Left colon (tissue), 2 donors: ENCODE results near the gene BORCS5. TPM values are rescaled to one million over a fixed set of nuclear protein-coding genes. Genes with fewer than 3 reads are reported as not detected.
A peak's percentile ranks its signal among the peaks of the same experiment; 100 is the strongest.
"Not testable (repeated sequence)": the region's sequence is repeated elsewhere in the genome, so short reads cannot be mapped to it uniquely, and the experiment has no call there.

Source experiments
- ATAC-seq: fragments of 200-7000 bp; cut with Tn5 transposase; one replicate; pipeline ENCODE4 v1.9.1; 2020; ENCODE audit warnings: mild to moderate bottlenecking, moderate library complexity
- DNase-seq, 2 donors: peaks; one replicate each; pipeline ENCODE4 v3.0.0-alpha.2; 2020
- intact Hi-C, 2 donors: fragments of 100-400 bp; cut with DNase I in 1 of 2; cut with micrococcal nuclease in 1 of 2; formaldehyde crosslinking; loops; one replicate each; pipeline versions ENCODE4 v1.11.2 to v1.14.0; 2022; cut with DNase I, micrococcal nuclease
- total RNA-seq, 2 donors: library from RNA; stranded (reverse); fragmentation: NEBNext Ultra II Directional; extraction: Animal tissue kit (Norgen Biotek cat#: 25700); gene quantifications; one replicate each; pipeline ENCODE4 v1.2.1, GENCODE V29; 2021
- donor health status: DM: no; HTN: no; CAD: no.
- donor health status: DM: yes; HTN: yes; CAD: no.

Gene BORCS5
- total RNA-seq, 2 donors from 2014 or later, result 12.2 to 13.8 TPM

GRCh38 chr12:12488823-12489550 lies 132.1 kb downstream of the BORCS5 start:
- ATAC-seq (peak; percentile 82), DNase-seq (no peak)
- intact Hi-C loops, result no loop called here

- no peak for DNase-seq
- intact Hi-C loops, result no loop called here
- ATAC-seq, result no peak
Observed at GRCh38 chr12:12491606-12492005, 134.7 kb downstream of the BORCS5 start.

GRCh38 chr12:12492547-12492946 lies 135.7 kb downstream of the BORCS5 start:
- intact Hi-C loops, result no loop called here
- ATAC-seq, result no peak
- DNase-seq, result no peak

GRCh38 chr12:12495536-12495935 lies 138.7 kb downstream of the BORCS5 start:
- intact Hi-C loops, result no loop called here
- no peak for ATAC-seq
- no peak for DNase-seq

- ATAC-seq (no peak), DNase-seq (no peak)
- intact Hi-C loops, result no loop called here
Observed at GRCh38 chr12:12498210-12498609, 141.3 kb downstream of the BORCS5 start.

- no peak for ATAC-seq
- intact Hi-C loops, result no loop called here
- DNase-seq, result no peak
Observed at GRCh38 chr12:12499909-12500604, 143.2 kb downstream of the BORCS5 start.

GRCh38 chr12:12501121-12501520 lies 144.2 kb downstream of the BORCS5 start:
- intact Hi-C loops, result no loop called here
- DNase-seq (no peak), ATAC-seq (no peak)

GRCh38 chr12:12502130-12502814 lies 145.4 kb downstream of the BORCS5 start:
- intact Hi-C loops, DNase-seq, ATAC-seq: not testable (repeated sequence)

- intact Hi-C loops, result no loop called here
Observed at GRCh38 chr12:12502815-12503151, 145.9 kb downstream of the BORCS5 start.

GRCh38 chr12:12503384-12504078 lies 146.7 kb downstream of the BORCS5 start:
- intact Hi-C loops, result no loop called here
- ATAC-seq (no peak), DNase-seq (peak in 1 of 2 donors; percentile 15)

More at GRCh38 chr12:12502815-12503151, 145.9 kb downstream of the BORCS5 start:
- ATAC-seq (no peak), DNase-seq (no peak)

GRCh38 chr12:12505544-12506495 lies 148.9 kb downstream of the BORCS5 start:
- intact Hi-C loops, result no loop called here
- DNase-seq (no peak), ATAC-seq (peak; percentile 38)

- ATAC-seq, result no peak
- intact Hi-C loops, result no loop called here
- DNase-seq, result no peak
Observed at GRCh38 chr12:12506496-12506890, 149.6 kb downstream of the BORCS5 start.

- no peak for ATAC-seq
- intact Hi-C loops, result no loop called here
Observed at GRCh38 chr12:12507121-12507520, 150.2 kb downstream of the BORCS5 start.

GRCh38 chr12:12508612-12509011 lies 151.7 kb downstream of the BORCS5 start:
- DNase-seq (no peak), ATAC-seq (no peak)
- intact Hi-C loops, result no loop called here

More at GRCh38 chr12:12507121-12507520, 150.2 kb downstream of the BORCS5 start:
- no peak for DNase-seq

GRCh38 chr12:12510141-12510540 lies 153.3 kb downstream of the BORCS5 start:
- peak; percentile 17 for ATAC-seq
- no peak for DNase-seq
- intact Hi-C loops, result no loop called here

GRCh38 chr12:12510551-12510950 lies 153.7 kb downstream of the BORCS5 start:
- ATAC-seq, result no peak
- intact Hi-C loops, result no loop called here
- no peak for DNase-seq

- ATAC-seq (no peak), DNase-seq (no peak)
- intact Hi-C loops, result no loop called here
Observed at GRCh38 chr12:12511021-12511783, 154.3 kb downstream of the BORCS5 start.
